Measurements from ENCODE around the gene ALOX15.

- TF ChIP-seq ZNF274 (IDR thresholded peaks at IDR 0.05; ENCODE audit: borderline replicate concordance, low read depth, low read length) = no peak
- no peak for TF ChIP-seq FOXA1 (IDR thresholded peaks at IDR 0.05; ENCODE audit: borderline replicate concordance)
- no peak for TF ChIP-seq NELFE (IDR thresholded peaks at IDR 0.05; ENCODE audit: insufficient read depth, insufficient read length)
- no peak for TF ChIP-seq SIX5 (IDR thresholded peaks at IDR 0.05; ENCODE audit: borderline replicate concordance in 1 of 2, insufficient read depth in 1 of 2, low read depth in 1 of 2, low read length in 2 of 2)
- TF ChIP-seq ZNF318 (IDR thresholded peaks at IDR 0.05; ENCODE audit: borderline replicate concordance in 1 of 2, low read depth in 1 of 2) = no peak
Observed at GRCh38 chr17:4594406-4594805, 47.1 kb downstream of the ALOX15 start.

Measured in K562 (cell line).